GM21619 (cell line): ENCODE measurements around the gene PATZ1.
A peak's percentile ranks its signal among the peaks of the same experiment; 100 is the strongest.
"Not testable (repeated sequence)": the region's sequence is repeated elsewhere in the genome, so short reads cannot be mapped to it uniquely, and the experiment has no call there.

Source experiments
- ATAC-seq: cut with Tn5 transposase; IDR thresholded peaks from one replicate; pipeline ENCODE4 v1.9.1; 2021; ENCODE audit not compliant: unreplicated experiment

Gene PATZ1, protein sequence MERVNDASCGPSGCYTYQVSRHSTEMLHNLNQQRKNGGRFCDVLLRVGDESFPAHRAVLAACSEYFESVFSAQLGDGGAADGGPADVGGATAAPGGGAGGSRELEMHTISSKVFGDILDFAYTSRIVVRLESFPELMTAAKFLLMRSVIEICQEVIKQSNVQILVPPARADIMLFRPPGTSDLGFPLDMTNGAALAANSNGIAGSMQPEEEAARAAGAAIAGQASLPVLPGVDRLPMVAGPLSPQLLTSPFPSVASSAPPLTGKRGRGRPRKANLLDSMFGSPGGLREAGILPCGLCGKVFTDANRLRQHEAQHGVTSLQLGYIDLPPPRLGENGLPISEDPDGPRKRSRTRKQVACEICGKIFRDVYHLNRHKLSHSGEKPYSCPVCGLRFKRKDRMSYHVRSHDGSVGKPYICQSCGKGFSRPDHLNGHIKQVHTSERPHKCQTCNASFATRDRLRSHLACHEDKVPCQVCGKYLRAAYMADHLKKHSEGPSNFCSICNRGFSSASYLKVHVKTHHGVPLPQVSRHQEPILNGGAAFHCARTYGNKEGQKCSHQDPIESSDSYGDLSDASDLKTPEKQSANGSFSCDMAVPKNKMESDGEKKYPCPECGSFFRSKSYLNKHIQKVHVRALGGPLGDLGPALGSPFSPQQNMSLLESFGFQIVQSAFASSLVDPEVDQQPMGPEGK

DNA sequence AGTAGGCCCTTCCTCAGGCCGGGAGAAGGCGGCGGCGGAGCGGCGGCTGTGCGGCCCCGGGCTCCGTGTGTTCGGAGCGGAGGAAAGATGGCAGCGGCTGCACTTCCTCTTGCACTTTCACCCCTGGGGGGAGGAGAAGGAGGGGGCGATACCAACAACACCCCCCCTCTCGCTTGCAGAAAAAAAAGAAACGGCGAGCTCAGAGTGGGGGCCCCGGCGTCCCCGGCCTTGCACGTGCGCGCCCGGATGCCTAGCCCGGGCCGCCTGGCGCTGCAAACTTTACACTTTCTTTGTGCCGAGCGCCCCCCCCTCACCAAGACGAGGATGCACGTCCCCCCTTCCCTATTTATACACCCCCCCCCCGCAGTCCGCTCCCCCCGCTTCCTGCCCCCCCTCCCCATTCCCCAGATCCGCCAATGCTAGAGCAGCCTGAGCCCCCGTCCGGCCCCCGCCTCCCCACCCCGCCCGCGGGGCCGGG, at the start of gene PATZ1:
Gene PATZ1, minus strand, starts transcription at position 92 of the 478 bp plus-strand sequence. CDS start 744 bp downstream, outside the sequence.
- ATAC-seq: peak; percentile 21

DNA sequence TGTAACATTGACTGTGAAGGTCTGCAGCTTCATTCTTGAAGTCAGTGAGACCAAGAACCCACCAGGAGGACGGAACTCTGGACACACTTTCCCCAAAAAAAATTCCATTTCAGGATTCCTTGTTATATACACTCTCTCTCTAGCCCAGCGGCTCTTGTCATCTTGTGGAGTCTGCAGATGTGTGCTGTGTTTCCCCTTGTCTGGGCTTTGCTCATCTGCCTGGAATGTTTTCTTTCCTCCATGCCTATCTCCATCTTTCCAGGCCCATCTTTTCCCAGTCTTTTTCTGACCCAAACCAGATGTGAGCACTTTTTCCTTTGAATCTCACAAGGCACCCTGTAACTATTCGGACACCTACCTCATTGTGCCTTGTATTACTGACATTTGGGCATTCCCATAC, 48.2 kb upstream of the PATZ1 start:
- no peak for ATAC-seq

DNA sequence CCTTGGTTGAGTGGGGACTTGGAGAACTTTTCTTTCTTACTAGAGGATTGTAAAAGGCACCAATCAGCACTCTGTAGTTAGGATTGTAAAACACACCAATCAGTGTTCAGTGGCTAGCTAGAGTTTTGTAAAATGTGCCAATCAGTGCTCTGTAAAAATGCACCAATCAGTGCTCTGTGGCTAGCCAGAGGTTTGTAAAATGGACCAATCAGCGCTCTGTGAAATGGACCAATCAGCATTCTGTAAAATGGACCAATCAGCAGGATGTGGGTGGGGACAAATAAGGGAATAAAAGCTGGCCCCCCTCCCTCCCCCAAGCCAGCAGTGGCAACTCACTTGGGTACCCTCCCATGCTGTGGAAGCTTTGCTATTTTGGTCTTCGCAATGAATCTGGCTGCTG, 47.7 kb upstream of the PATZ1 start:
- no peak for ATAC-seq

DNA sequence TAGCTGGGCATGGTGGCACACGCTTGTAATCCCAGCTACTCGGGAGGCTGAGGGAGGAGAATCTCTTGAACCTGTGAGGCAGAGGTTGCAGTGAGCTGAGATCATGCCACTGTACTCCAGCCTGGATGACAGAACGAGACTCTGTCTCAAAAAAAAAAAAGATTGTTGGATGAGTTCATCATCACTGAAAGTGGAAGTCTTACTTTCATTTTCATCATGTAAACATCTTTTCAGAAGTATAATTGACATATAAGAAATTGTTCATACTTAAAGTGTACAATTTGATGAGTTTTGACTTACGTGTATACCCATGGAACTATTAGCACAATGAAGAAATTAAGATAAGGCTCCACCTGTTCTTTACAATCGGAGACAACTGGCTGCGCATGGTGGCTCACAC, 32.5 kb upstream of the PATZ1 start:
- ATAC-seq: not testable (repeated sequence)

DNA sequence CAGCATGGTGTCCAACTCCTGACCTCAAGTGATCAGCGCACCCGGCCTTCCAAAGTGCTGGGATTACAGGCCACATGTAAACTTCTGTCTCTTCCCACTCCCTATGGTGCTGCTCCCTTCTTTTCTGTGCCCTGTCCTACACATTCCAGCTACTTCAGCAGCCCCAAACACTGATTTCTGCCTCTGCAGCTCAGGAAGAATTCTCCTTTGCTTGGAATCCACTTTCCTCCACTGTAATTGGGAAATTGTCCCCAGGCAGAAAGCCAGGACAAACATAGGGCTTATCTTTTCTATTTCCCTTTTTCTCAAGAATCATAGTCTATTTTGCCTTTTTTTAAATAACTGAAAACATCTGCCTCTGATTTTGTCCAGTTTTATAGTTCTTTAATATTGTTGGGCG, 32.0 kb upstream of the PATZ1 start:
- no peak for ATAC-seq

DNA sequence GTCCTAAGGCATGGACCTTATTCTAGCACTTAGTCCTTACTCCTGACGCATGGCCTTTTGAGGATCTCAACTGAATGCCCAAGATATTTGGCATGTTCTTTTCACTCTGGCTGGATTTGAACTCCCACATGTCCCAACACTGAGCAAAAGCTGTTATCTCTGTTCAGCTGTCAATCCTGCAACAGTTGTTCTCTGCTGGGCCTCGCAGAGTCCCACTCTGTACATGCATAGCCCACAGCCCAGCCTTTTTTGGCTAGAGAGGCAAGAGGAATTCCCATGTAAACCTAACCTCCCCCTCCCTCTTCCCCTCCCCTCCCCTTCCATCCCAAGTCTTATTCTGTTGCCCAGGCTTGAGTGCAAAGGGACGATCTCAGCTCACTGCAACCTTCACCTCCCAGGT, 31.5 kb upstream of the PATZ1 start:
- ATAC-seq: no peak

DNA sequence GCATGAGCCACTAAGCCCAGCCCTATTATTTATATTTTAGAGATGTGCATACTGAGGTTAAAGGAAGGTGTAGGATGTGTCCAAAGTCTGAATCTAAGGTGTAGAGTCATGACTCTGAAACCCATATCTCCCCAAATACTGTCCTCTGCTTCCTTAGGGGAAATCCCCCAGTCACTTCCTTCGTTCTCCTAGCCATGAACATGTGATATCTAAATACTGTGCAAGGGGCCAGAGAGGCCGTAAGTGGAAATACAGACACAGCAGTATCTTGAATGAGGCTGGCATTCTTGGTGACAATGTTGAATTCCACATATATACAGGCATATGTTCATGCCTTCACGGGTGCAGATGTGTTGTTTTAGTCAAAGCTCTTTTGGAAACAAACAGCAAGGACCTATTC, 21.3 kb upstream of the PATZ1 start:
- ATAC-seq: no peak

DNA sequence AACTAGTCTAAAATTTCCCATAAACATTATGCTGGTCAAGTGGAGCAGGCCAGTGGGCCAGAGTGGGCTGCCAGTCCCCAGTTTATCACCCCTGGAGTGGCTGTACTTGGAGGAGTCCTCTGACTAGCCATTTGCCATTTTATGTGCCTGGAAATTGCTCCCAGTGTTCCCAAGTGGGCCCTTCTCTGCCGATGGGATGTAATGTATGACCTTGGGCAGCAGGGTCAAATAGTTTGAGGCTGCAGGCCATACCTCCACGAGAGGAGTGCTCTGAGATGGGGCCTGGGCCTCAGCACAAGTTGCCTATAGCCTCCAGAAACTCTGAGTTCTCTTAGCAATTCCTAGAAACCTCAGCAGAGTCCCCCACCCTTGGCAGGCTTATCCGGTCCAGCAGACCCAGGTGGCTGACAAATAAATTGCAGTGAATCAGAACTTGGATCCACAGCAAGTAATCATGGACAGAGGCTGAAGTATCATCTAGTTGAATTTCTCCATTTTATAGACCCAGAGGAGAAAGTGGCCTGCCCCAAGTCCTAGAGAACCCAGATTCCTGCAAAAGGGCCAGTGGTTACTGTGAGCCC, 17.8 kb upstream of the PATZ1 start:
- no peak for ATAC-seq

DNA sequence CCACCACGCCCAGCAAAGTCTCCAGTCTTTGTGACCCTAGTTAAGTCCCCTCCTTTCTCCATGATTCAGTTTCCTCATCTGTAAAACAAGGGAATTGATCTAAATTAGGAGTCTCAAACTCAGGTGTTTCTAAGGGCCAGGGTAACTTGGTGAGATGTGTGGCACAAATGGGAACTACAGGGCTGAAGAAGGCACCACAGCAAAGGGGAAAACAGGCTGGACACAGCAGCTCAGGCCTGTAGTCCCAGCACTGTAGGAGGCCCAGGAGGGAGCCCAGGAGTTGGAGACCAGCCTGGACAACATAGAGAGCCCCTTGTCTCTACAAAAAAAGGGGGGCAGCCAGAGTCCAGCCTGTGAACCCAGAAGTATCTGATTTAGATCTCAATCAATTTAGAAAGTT, 15.6 kb upstream of the PATZ1 start:
- no peak for ATAC-seq

DNA sequence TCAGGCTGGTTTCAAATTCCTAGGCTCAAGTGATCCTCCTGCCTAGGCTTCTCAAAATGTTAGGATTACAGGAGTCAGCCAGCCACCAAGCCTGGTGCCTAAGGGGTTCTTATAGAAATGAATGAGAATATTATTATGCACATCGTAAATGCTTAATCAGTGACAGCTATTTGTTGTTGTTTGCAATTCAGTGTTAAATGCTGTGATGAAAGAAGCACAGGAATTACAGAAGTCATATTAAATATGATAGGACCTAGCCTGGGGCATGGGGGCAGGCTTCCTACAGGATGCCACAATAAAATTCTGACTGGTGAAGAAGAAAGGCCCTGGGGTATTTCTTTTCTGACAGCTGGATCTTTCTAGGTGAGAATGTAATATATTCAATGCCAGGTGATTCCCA, 13.9 kb upstream of the PATZ1 start:
- no peak for ATAC-seq

DNA sequence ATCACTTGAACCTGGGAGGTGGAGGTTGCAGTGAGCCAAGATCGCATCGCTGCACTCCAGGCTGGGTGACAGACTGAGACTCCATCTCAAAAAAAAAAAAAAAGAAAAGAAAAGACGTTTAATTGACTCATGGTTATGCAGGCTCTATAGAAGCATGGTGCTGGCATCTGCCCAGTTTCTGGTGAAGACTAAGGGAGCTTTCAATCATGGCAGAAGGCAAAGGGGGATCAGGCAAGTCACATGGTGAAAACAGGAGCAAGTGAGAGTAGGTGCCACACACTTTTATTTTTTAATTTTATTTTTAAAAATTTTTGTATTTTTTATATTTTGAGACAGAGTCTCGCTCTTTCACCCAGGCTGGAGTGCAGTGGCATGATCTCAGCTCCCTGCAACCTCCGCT, 8.4 kb upstream of the PATZ1 start:
- ATAC-seq: no peak

DNA sequence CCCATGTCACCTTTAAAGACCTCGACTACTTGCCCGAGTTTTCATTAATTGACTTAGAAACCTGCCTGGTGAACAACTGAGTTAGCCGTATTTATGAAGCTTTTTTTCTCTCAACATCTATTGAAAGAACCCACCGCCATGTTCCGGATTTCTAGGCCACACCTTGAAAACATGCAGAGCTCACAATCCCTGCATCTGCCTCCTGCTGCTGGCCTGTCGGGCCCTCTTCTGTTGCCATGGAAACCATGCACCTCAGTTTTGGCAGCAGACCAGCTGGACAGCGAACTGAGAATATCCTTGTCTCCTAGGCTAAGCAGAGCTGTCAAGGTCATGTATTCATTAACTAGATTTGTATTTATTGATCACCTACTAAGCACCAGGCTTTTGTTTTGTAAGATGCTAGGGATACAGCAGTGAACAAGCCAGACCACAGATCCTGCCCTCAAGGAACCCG, 4.3 kb upstream of the PATZ1 start:
- ATAC-seq: no peak

DNA sequence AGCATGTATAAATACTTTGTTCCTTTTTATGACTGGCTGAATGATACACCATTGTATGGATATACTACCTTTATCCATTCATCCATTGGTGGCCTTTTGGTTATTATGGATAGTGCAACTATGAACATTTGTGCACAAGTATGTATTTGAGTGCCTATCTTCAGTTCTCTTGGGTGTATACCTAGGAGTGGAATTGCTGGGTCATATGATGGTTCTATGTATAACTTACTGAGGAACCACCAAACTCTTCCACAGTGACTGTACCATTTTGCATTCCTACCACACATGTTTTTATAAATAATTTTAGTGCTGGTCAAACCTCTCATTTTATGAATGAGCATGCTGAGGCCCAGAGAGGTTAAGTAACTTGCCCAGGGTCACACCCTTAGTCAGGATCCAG, 3.8 kb upstream of the PATZ1 start:
- no peak for ATAC-seq

DNA sequence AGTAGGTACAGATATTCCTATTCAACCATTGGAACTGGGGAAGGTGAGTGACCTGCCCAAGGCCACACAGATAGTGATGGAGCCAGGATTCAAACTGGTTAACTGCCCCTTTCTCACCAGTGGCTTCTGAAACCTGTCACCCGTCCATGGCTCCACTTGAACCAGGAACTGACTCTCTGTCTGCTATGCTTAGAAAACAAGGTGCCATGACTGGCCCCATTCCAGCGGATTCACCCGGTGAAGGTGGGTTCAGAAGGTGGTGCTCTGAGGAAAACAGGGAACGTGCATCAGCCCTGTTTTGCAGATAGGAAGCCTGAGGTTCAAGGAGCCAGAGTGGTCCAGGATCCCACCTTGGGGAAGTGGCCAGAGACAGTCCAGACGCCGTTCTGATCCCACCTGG, 2.6 kb upstream of the PATZ1 start:
- ATAC-seq: no peak

DNA sequence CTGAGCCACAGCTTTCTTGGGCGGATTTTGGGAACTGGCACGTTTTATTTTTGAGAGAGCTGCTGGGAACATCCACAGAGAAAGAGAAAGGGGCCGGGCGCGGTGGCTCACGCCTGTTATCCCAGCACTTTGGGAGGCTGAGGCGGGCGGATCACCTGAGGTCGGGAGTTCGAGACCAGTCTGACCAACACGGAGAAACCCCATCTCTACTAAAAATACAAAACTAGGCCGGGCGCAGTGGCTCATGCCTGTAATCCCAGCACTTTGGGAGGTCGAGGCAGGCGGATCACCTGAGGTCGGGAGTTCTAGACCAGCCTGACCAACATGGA, 1.8 kb upstream of the PATZ1 start:
- not testable (repeated sequence) for ATAC-seq

DNA sequence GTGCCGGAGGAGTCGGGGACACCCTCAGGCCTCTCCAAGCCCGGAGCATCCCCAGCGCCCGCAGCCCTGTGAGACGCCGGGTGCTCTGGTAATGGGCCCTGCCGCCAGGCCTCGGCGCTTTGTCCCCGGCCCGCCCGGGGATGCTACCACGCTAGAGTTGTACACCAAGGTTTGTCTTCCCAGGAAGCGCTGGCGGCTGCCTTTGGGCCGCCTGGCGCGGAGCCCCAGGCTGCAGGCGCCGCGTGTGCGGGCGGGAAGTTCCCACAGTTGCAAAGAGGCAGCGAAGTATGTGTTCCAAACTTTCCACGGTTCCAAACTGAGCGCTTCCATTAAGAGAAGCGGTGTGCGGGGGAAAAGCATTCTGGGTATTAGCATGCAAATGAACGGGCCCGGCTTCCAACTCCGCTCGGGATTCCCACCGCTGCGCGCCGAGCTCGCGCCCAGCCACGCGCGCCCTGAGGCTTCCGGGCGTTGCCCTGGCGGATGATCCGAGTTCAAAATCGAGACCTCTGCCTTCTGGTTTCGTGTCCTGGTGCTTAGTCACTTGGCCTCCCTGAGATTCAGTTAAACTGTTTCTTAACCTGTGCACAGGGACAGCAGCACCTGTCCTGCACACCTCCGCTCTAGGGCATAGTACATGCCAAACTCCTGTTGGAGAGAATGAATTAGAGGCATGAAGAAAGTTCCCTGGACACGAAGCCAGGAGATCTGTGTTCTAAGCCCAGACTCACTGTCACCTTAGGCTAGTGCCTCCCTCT, 1.3 kb upstream of the PATZ1 start:
- no peak for ATAC-seq

DNA sequence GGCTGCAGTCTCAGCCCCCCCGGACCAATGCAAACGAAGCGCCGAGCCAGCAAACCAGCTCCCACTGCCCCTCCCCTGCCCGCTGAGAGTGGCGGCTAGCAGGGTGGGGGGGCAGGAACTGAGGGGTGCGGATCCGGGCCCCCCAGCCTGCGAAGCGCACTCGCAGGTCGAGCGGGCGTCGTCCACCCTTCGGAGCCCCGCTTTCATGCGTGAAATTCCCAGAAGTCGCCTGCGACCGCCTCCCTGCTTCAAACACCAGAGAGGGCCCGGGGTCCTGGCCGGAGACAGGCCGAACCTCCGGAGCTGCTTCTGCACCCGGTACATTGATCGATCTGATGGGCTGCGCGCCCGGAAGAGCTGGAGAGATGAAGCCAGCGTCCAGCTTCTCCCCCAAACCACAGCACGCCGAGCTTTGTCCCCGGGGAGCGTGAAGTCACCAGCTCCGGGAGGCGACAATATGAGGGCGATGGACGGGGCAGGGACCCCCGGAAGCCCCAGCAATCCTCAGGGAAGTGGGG, 646 bp upstream of the PATZ1 start:
- ATAC-seq: no peak

DNA sequence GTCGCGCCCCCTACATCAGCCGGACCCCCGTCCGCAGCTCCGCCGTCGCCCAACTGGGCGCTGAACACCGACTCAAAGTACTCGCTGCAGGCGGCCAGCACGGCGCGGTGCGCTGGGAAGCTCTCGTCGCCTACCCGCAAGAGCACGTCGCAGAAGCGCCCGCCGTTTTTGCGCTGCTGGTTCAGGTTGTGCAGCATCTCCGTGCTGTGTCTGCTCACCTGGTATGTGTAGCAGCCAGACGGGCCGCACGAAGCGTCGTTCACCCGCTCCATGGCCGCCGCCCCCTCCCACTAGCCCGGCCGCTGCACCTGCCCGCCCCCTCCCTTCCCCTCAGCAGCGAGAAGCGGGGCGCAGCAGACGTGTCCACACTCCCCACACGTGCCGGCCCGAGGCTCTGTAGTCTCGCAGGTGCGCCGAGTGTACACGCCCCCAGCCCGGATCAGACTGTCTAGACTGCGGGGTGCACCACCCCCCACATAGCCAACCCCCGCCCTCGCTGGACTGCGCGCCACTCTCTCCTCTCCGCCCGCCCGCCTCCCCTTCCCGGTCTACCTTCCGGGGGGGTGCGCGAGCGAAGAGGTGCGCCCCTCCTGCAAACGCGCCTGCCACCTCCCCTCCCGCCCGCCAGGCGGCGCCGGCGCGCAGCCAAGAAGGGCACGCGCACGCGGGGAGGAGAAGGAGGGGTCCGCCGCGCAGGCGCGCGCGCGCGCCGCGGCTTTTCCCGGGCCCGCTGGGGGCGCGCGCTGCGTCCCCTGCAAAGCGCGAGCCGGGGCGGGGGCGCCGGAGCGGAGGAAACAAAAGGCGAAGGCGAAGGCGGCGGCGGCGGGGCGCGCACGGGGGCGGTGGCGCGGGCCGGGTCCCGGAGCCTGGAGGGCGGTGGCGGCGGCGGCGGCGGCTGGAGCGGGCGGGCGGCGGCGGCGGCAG, 553 bp downstream of the PATZ1 start:
- peak; percentile 42 for ATAC-seq

DNA sequence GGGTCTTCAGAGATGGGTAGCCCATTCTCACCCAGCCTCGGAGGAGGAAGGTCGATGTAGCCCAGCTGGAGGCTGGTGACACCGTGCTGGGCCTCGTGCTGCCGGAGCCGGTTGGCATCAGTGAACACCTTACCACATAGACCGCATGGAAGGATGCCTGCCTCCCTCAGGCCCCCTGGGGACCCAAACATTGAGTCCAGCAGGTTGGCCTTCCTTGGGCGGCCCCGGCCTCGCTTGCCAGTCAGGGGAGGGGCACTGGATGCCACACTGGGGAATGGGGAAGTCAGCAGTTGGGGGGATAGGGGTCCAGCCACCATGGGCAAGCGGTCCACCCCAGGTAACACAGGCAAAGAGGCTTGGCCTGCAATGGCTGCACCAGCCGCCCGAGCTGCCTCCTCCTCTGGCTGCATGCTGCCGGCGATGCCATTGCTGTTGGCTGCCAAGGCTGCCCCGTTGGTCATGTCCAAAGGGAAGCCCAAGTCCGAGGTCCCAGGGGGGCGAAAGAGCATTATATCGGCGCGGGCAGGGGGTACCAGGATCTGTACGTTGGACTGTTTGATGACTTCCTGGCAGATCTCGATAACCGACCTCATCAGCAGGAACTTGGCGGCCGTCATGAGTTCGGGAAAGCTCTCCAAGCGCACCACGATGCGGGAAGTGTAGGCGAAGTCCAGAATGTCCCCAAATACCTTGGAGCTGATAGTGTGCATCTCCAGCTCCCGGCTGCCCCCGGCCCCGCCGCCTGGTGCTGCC, 1.4 kb downstream of the PATZ1 start:
- no peak for ATAC-seq

DNA sequence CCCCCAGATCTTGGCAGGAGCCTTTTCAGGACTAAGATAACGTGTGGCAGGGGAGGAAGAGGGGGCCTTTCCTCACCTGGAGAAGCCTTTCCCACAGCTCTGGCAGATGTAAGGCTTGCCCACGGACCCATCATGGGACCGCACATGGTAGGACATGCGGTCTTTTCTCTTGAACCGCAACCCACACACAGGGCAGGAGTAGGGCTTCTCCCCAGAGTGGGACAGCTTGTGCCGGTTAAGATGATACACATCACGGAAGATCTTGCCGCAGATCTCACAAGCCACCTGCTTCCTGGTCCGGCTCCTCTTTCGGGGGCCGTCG, 1.9 kb downstream of the PATZ1 start:
- ATAC-seq: no peak
